GM12878 (cell line): ENCODE measurements around the gene COL4A4. TPM values are rescaled to one million over a fixed set of nuclear protein-coding genes. Genes with fewer than 3 reads are reported as not detected.

Experiments used
- ATAC-seq: fragments of 200-7000 bp; cut with Tn5 transposase; 3 replicates; pipeline ENCODE4 v1.9.1; 2020; ENCODE audit warnings: mild to moderate bottlenecking, moderate library complexity
- BruUV-seq: library from RNA; stranded (reverse); fragments of 400-500 nt; replicated peaks from 2 replicates; lab custom pipeline; 2021; lab: Mats Ljungman, UMichigan
- CTCF ChIA-PET: fragments of 300-600 bp; sonication (Branson Sonifier 250); formaldehyde crosslinking; extraction: SDS; loops from one replicate; lab custom pipeline; 2021; ENCODE audit warnings: inconsistent platforms; lab: Yijun Ruan, JAX
- POLR2A ChIA-PET: fragments of 350-600 bp; formaldehyde crosslinking; extraction: SDS; loops from one replicate; lab custom pipeline; 2021; ENCODE audit warnings: inconsistent platforms; lab: Charles Lee
- RAD21 ChIA-PET: fragments of 300-600 bp; sonication (Branson Sonifier 250); formaldehyde crosslinking; loops from one replicate; lab custom pipeline; 2023; ENCODE audit warnings: antibody characterized with exemption; ENCODE audit not compliant: unreplicated experiment; lab: Charles Lee
- SMC1A ChIA-PET: fragments of 300-600 bp; sonication (Branson Sonifier 250); formaldehyde crosslinking; loops from one replicate; lab custom pipeline; 2023; ENCODE audit not compliant: unreplicated experiment, uncharacterized antibody; lab: Charles Lee
- DNase-seq: peaks from one replicate; pipeline ENCODE4 v3.0.0-alpha.2; 2011; ENCODE audit warnings: low read depth, low spot score
- FAIRE-seq: peaks from 3 replicates; lab custom pipeline; 2011; peaks lifted over from hg19 to GRCh38; lab: Jason Lieb, UNC
- H2AFZ ChIP-seq: 2 replicates; pipeline ENCODE4 v1.6.0; 2011; ENCODE audit warnings: low read depth, low read length, control low read depth; ENCODE audit not compliant: control insufficient read depth
- H3K27ac ChIP-seq: 2 replicates; pipeline ENCODE4 v1.5.1; 2011; ENCODE audit warnings: control low read depth; ENCODE audit not compliant: control insufficient read depth, insufficient read depth
- H3K27me3 ChIP-seq, 2 experiments: replicated peaks in 1 of 2; 2 replicates each; pipeline versions ENCODE4 v1.6.0 to v1.6.1; 2011; ENCODE audit warnings: low read length in 1 of 2; ENCODE audit not compliant: control insufficient read depth in 2 of 2, insufficient read depth in 2 of 2
- H3K36me3 ChIP-seq, 2 experiments: 2 replicates each; pipeline ENCODE4 v1.5.1; 2011; ENCODE audit warnings: low read length in 1 of 2; ENCODE audit not compliant: control insufficient read depth in 2 of 2, insufficient read depth in 2 of 2
- H3K4me1 ChIP-seq: 2 replicates; pipeline ENCODE4 v1.6.1; 2011; ENCODE audit warnings: mild to moderate bottlenecking, low read length, moderate library complexity, mixed read lengths; ENCODE audit not compliant: control insufficient read depth, insufficient read depth
- H3K4me2 ChIP-seq: 2 replicates; pipeline ENCODE4 v1.6.0; 2011; ENCODE audit warnings: control low read depth; ENCODE audit not compliant: control insufficient read depth, insufficient read depth
- H3K4me3 ChIP-seq: fragments of 200-600 bp; sonication (generic); 2 replicates; pipeline ENCODE4 v1.5.1; 2016
- H3K79me2 ChIP-seq: 2 replicates; pipeline ENCODE4 v1.6.0; 2011; ENCODE audit warnings: low read length; ENCODE audit not compliant: control insufficient read depth, insufficient read depth
- H3K9ac ChIP-seq: 2 replicates; pipeline ENCODE4 v1.8.0; 2011; ENCODE audit warnings: low read length, control low read depth, mixed read lengths; ENCODE audit not compliant: control insufficient read depth, insufficient read depth
- H3K9me3 ChIP-seq: replicated peaks from 3 replicates; pipeline ENCODE4 v1.5.1; 2011; ENCODE audit warnings: mild to moderate bottlenecking, low read length; ENCODE audit not compliant: control insufficient read depth, insufficient read depth
- H4K20me1 ChIP-seq: 2 replicates; pipeline ENCODE4 v1.6.0; 2011; ENCODE audit not compliant: control insufficient read depth, insufficient read depth
- ASH2L ChIP-seq: fragments of 300-600, 200-600 bp; sonication (generic); IDR thresholded peaks from 2 replicates; pipeline ENCODE4 v1.6.1; 2017; ENCODE audit warnings: low read depth, mild to moderate bottlenecking, borderline replicate concordance
- BCL11A ChIP-seq: IDR thresholded peaks from 2 replicates; pipeline ENCODE4 v1.6.1; 2011; ENCODE audit warnings: low read depth, low read length
- CBX3 ChIP-seq: fragments of 200-600 bp; sonication (generic); IDR thresholded peaks from 2 replicates; pipeline ENCODE4 v1.6.1; 2016; ENCODE audit warnings: low read depth, borderline replicate concordance
- ETV6 ChIP-seq, 2 experiments: fragments of 450-650 bp in 1 of 2; IDR thresholded peaks in 1 of 2; conservative IDR thresholded peaks in 1 of 2; 2 replicates each; pipeline ENCODE4 v1.6.1; 2014; ENCODE audit warnings: antibody characterized with exemption in 1 of 2, borderline replicate concordance in 1 of 2, low read depth in 1 of 2, mild to moderate bottlenecking in 1 of 2, moderate library complexity in 1 of 2
- EZH2 ChIP-seq: IDR thresholded peaks from 2 replicates; pipeline ENCODE4 v1.6.1; 2012; ENCODE audit warnings: low read depth, mild to moderate bottlenecking, control low read depth, inconsistent platforms, low read length, borderline replicate concordance; ENCODE audit not compliant: control insufficient read depth
- GABPA ChIP-seq: IDR thresholded peaks from 2 replicates; pipeline ENCODE4 v1.6.1; 2014; ENCODE audit warnings: antibody characterized with exemption, low read depth, mild to moderate bottlenecking, inconsistent platforms
- HCFC1 ChIP-seq: fragments of 150-350 bp; IDR thresholded peaks from 2 replicates; pipeline ENCODE4 v1.6.1; 2014; ENCODE audit warnings: low read length
- HDAC2 ChIP-seq: fragments of 200-600 bp; sonication (generic); IDR thresholded peaks from 2 replicates; pipeline ENCODE4 v1.6.1; 2017
- IKZF1 ChIP-seq: fragments of 450-650 bp; conservative IDR thresholded peaks from 2 replicates; pipeline ENCODE4 v1.6.1; 2017; ENCODE audit warnings: antibody characterized with exemption, mild to moderate bottlenecking
- LARP7 ChIP-seq: fragments of 450-650 bp; IDR thresholded peaks from 2 replicates; pipeline ENCODE4 v1.6.1; 2017; ENCODE audit warnings: mild to moderate bottlenecking
- MEF2B ChIP-seq: fragments of 450-650 bp; IDR thresholded peaks from 2 replicates; pipeline ENCODE4 v1.6.1; 2018; ENCODE audit warnings: mild to moderate bottlenecking, moderate library complexity; ENCODE audit not compliant: partially characterized antibody, poor library complexity, severe bottlenecking
- NFIC ChIP-seq: IDR thresholded peaks from 2 replicates; pipeline ENCODE4 v1.6.1; 2012; ENCODE audit warnings: low read depth, mild to moderate bottlenecking, inconsistent platforms, low read length, moderate library complexity
- NFYB ChIP-seq: IDR thresholded peaks from 2 replicates; pipeline ENCODE4 v1.6.1; 2011; ENCODE audit warnings: low read depth, mild to moderate bottlenecking, low read length, improper control_type of control experiment, moderate library complexity; ENCODE audit not compliant: insufficient read depth
- PAX8 ChIP-seq: fragments of 450-650 bp; IDR thresholded peaks from 2 replicates; pipeline ENCODE4 v1.6.1; 2017; ENCODE audit warnings: mild to moderate bottlenecking, moderate library complexity
- RB1 ChIP-seq: fragments of 450-650 bp; formaldehyde crosslinking; IDR thresholded peaks from 2 replicates; pipeline ENCODE4 v1.6.1; 2017; ENCODE audit warnings: mild to moderate bottlenecking, borderline replicate concordance
- RCOR1 ChIP-seq: conservative IDR thresholded peaks from 2 replicates; pipeline ENCODE4 v1.6.1; 2012; ENCODE audit warnings: low read depth, low read length, improper control_type of control experiment
- SMAD1 ChIP-seq: fragments of 450-650 bp; IDR thresholded peaks from 2 replicates; pipeline ENCODE4 v1.6.1; 2018; ENCODE audit warnings: mild to moderate bottlenecking, low read depth; ENCODE audit not compliant: partially characterized antibody
- SREBF2 ChIP-seq: IDR thresholded peaks from 2 replicates; pipeline ENCODE4 v1.6.1; 2012; ENCODE audit warnings: mild to moderate bottlenecking, low read length
- SUZ12 ChIP-seq: fragments of 200-600 bp; sonication (generic); IDR thresholded peaks from one replicate; pipeline ENCODE4 v1.6.1; 2018; ENCODE audit warnings: antibody characterized with exemption, mild to moderate bottlenecking; ENCODE audit not compliant: unreplicated experiment
- WGBS: methylation state at CpG from one replicate; pipeline ENCODE4 v1.1.6; 2016; ENCODE audit warnings: low lambda C conversion rate; ENCODE audit not compliant: insufficient replicate concordance, insufficient coverage; ENCODE audit errors: missing lambda C conversion rate; 5-methylcytosine and 5-hydroxymethylcytosine counted together
- in situ Hi-C: fragments of 300-500 bp; cut with MboI; formaldehyde crosslinking; loops from 9 replicates; pipeline ENCODE4 v1.14.3; 2018; ENCODE audit warnings: mixed read lengths
- intact Hi-C: fragments of 100-400 bp; cut with micrococcal nuclease; formaldehyde crosslinking; loops from one replicate; pipeline ENCODE4 v1.14.2; 2022; ENCODE audit not compliant: unreplicated experiment
- polyA plus RNA-seq, 11 experiments: library from polyadenylated mRNA; depleted of rRNA in 4 of 11; unstranded in 6 of 11; stranded (reverse) in 5 of 11; fragments of >200 nt; fragmentation: Nextera tagmentation in 4 of 11; fragmentation: Illumina TruSeq in 1 of 11; extraction: Ambion mirVana in 4 of 11; extraction: Trizol in 1 of 11; gene quantifications; 1 replicate in 1 of 11; 2 replicates in 10 of 11; pipeline versions ENCODE4 v1.2.1 to v1.2.3, GENCODE V29; 2011 to 2016; ENCODE audit warnings: inconsistent platforms in 2 of 11, missing spikeins in 2 of 11, low read depth in 1 of 11
- total RNA-seq, 4 experiments: library from RNA; depleted of rRNA in 3 of 4; stranded (reverse); fragments of >200 nt in 3 of 4; fragmentation: Illumina TruSeq in 1 of 4; extraction: Trizol in 1 of 4; gene quantifications; 2 replicates each; pipeline versions ENCODE4 v1.2.1 to v1.2.3, GENCODE V29; 2013 to 2021
- TF ChIP-seq, protein P1 (sequence below): fragments of 450-650 bp; IDR thresholded peaks from 2 replicates; pipeline ENCODE4 v1.6.1; 2017; ENCODE audit warnings: antibody characterized with exemption, mild to moderate bottlenecking, moderate library complexity

COL4A4 gene
- total and polyA plus RNA-seq, 10 of the 15 experiments (the other 5 are each of a cell fraction or from before 2014, with no cell fraction given): 0.19 to 4.0 (median 2.1) TPM

GRCh38 chr2:226969417-226970080 lies 194.5 kb downstream of the COL4A4 start (continued):
- TF ChIP-seq PAX8 (no peak), HCFC1 (no peak), LARP7 (no peak), RCOR1 (no peak)

DNA sequence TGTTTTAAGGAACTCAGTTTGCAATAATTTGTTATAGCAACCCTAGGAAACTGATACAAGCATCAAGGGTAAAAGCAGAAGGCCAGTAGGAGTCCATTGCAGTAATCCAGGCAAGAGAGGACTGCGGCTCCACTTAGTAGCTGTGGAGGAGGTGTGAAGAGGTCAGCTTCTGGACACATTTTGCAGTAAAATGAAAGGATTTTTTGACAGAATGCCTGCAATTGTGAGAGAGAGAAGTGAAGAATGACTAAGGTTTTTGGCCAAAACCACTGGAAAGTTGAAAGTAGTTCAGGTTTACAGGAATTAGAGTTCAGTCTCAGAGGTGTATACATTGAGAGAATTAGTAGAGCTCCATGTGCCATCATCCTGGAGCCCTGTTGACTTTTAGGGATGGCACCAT lies 198.6 kb downstream of the COL4A4 start:
- no TSS peak for BruUV-seq
- ChIA-PET SMC1A (interaction anchor here (1.4 kb wide), 1 partner anchor 163 kb away, joined by 5 read pairs; no protein-coding TSS in a partner anchor), POLR2A (no interaction called here), CTCF (no interaction called here), RAD21 (no interaction called here)
- Histone ChIP-seq H3K79me2 (no peaks in the 10 kb centered on the region), H3K27me3 (no peaks in the 10 kb centered on the region), H3K27ac (no peak overlapping the region), H3K9ac (no peak overlapping the region), H3K4me1 (no peaks in the 10 kb centered on the region), H3K4me2 (no peak overlapping the region), H4K20me1 (no peaks in the 10 kb centered on the region), H3K4me3 (no peak overlapping the region), H3K9me3 (no peaks in the 10 kb centered on the region), H2AFZ (no peak overlapping the region), H3K36me3 (no peaks in the 10 kb centered on the region)
- 100% methylated on average over 1 of the region's 1 CpG for WGBS
- intact Hi-C loops: no loop called here
- TF ChIP-seq NFIC (no peak), MEF2B (no peak), GABPA (no peak), IKZF1 (no peak), SREBF2 (no peak), SMAD1 (no peak), BCL11A (no peak), RB1 (no peak), ETV6 (conservative IDR thresholded peaks at IDR 0.05 in 1 of 2, IDR thresholded peaks at IDR 0.05 in 1 of 2; ENCODE audit: borderline replicate concordance in 1 of 2, low read depth in 1 of 2) (no peak), SUZ12 (no peak), CBX3 (no peak), HCFC1 (no peak), HDAC2 (no peak), NFYB (no peak), ASH2L (no peak), EZH2 (no peak)
- TF ChIP-seq, protein P1, sequence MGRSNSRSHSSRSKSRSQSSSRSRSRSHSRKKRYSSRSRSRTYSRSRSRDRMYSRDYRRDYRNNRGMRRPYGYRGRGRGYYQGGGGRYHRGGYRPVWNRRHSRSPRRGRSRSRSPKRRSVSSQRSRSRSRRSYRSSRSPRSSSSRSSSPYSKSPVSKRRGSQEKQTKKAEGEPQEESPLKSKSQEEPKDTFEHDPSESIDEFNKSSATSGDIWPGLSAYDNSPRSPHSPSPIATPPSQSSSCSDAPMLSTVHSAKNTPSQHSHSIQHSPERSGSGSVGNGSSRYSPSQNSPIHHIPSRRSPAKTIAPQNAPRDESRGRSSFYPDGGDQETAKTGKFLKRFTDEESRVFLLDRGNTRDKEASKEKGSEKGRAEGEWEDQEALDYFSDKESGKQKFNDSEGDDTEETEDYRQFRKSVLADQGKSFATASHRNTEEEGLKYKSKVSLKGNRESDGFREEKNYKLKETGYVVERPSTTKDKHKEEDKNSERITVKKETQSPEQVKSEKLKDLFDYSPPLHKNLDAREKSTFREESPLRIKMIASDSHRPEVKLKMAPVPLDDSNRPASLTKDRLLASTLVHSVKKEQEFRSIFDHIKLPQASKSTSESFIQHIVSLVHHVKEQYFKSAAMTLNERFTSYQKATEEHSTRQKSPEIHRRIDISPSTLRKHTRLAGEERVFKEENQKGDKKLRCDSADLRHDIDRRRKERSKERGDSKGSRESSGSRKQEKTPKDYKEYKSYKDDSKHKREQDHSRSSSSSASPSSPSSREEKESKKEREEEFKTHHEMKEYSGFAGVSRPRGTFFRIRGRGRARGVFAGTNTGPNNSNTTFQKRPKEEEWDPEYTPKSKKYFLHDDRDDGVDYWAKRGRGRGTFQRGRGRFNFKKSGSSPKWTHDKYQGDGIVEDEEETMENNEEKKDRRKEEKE: no peak
- no peak for FAIRE-seq
- in situ Hi-C loops: no loop called here
- ATAC-seq: no peak
- no peak for DNase-seq
